Ovary (tissue), 3 donors: ENCODE results near the gene FADD.

ENCODE experiments used
- EP300 ChIP-seq: sonication (generic); formaldehyde crosslinking; IDR thresholded peaks from one replicate; pipeline ENCODE4 v1.6.1; 2017; ENCODE audit warnings: antibody characterized with exemption
- POLR2A ChIP-seq: fragments of 450-650 bp; IDR thresholded peaks from one replicate; pipeline ENCODE4 v1.6.1; 2017; ENCODE audit warnings: antibody characterized with exemption, mild to moderate bottlenecking, moderate library complexity
- TF ChIP-seq, protein P1 (sequence below), 3 donors: fragments of 450-650 bp in 2 of 3; fragments of 200-600 bp in 1 of 3; IDR thresholded peaks; one replicate each; pipeline versions ENCODE4 v1.5.1 to v1.8.0; 2016 to 2022; ENCODE audit warnings: antibody characterized with exemption in 3 of 3, mild to moderate bottlenecking in 1 of 3
- donor health status: DM: no; HTN: no; CAD: no.

DNA sequence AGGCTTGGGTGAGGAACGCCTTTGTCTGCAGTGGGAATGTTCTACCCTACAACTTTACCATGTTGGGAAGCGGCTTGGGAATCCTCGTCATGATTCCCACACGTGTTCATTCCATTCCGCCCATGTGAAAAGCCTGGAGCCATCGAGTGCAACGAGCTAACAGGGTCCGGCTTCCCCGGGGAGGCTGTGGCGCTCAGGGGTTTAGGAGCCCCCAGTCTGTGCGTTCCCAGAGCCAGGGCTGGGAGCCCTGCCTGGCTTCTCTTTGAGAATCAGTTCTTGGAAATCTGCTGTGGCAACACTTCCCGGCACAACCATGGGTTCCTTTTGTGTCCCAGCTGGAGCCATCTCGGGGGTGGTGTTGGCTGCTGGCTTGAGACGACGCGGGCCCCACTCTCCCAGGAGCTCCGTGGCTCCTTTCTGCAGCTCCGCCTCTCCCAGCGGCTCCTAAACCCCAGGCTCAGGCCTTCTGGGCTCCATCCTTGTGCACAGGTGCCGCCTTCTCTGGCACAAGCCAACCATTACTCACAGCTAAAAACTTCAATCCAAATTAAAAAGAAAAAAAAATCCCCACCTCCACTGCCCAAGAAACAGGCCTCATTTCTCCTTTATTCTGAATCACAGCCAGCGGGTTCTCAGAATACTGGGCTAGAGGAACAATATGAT, 48.7 kb downstream of the FADD start:
- no peak for TF ChIP-seq POLR2A
- TF ChIP-seq, protein P1, sequence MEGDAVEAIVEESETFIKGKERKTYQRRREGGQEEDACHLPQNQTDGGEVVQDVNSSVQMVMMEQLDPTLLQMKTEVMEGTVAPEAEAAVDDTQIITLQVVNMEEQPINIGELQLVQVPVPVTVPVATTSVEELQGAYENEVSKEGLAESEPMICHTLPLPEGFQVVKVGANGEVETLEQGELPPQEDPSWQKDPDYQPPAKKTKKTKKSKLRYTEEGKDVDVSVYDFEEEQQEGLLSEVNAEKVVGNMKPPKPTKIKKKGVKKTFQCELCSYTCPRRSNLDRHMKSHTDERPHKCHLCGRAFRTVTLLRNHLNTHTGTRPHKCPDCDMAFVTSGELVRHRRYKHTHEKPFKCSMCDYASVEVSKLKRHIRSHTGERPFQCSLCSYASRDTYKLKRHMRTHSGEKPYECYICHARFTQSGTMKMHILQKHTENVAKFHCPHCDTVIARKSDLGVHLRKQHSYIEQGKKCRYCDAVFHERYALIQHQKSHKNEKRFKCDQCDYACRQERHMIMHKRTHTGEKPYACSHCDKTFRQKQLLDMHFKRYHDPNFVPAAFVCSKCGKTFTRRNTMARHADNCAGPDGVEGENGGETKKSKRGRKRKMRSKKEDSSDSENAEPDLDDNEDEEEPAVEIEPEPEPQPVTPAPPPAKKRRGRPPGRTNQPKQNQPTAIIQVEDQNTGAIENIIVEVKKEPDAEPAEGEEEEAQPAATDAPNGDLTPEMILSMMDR (IDR thresholded peaks at IDR 0.05), result no peak
- no peak for TF ChIP-seq EP300
